ENCODE measurements around the gene NPL.

GRCh38 chr1:182740120-182740519, 49.5 kb upstream of the NPL start:
- TF ChIP-seq SNAI2 (CRISPR knock-in tag; IDR thresholded peaks at IDR 0.05) (no peak), PPARA (CRISPR knock-in tag; IDR thresholded peaks at IDR 0.05; ENCODE audit: borderline replicate concordance) (no peak), CREB5 (CRISPR knock-in tag; IDR thresholded peaks at IDR 0.05; ENCODE audit: low read depth) (no peak), ZFP3 (CRISPR knock-in tag; IDR thresholded peaks at IDR 0.05) (no peak), TSHZ2 (CRISPR knock-in tag; IDR thresholded peaks at IDR 0.05) (no peak), PATZ1 (CRISPR knock-in tag; IDR thresholded peaks at IDR 0.05; ENCODE audit: borderline replicate concordance) (no peak), ZFP30 (CRISPR knock-in tag; IDR thresholded peaks at IDR 0.05) (no peak), ZNF70 (CRISPR knock-in tag; IDR thresholded peaks at IDR 0.05) (no peak), GLIS3 (CRISPR knock-in tag; IDR thresholded peaks at IDR 0.05) (no peak)
